Measurements from ENCODE around the gene NBL1. TPM values are rescaled to one million over a fixed set of nuclear protein-coding genes. Genes with fewer than 3 reads are reported as not detected.

Gene NBL1
- total RNA-seq, 1 experiment from 2014 or later = 36.9 TPM

- POLR2A ChIA-PET (ENCODE audit: unreplicated experiment) = no interaction called here
These were observed 41.9 kb downstream of the NBL1 start for GRCh38 chr1:19685994-19686393.

GRCh38 chr1:19687414-19687813 is 43.3 kb downstream of the NBL1 start:
- H2AFZ ChIP-seq = no peak overlapping the region
- intact Hi-C loops (cut with micrococcal nuclease; ENCODE audit: unreplicated experiment) = no loop called here
- H3K4me2 ChIP-seq = no peak overlapping the region
- TF ChIP-seq CTCF (conservative IDR thresholded peaks at IDR 0.05) (no peak), EZH2 (IDR thresholded peaks at IDR 0.05; ENCODE audit: low read depth) (no peak)
- DNase-seq = no peak
- H3K27ac ChIP-seq = no peak overlapping the region
- no peaks in the 10 kb centered on the region for H3K36me3 ChIP-seq (ENCODE audit: low read depth)
- POLR2A ChIA-PET (ENCODE audit: unreplicated experiment) = no interaction called here
- H3K79me2 ChIP-seq (ENCODE audit: low read depth) = no peaks in the 10 kb centered on the region
- H3K4me3 ChIP-seq = no peak overlapping the region
- no peaks in the 10 kb centered on the region for H3K4me1 ChIP-seq (replicated peaks; ENCODE audit: insufficient read depth)
- no peaks in the 10 kb centered on the region for H3F3A ChIP-seq (ENCODE audit: insufficient read depth, low read depth)
- CTCF ChIA-PET = no interaction called here
- no TSS peak for BruUV-seq (replicated peaks)
- no peaks in the 10 kb centered on the region for H3K27me3 ChIP-seq (ENCODE audit: insufficient read depth, low read depth)
- H4K20me1 ChIP-seq (ENCODE audit: insufficient read depth) = no peaks in the 10 kb centered on the region
- H3K9me2 ChIP-seq (ENCODE audit: insufficient read depth) = no peaks in the 10 kb centered on the region
- no peaks in the 10 kb centered on the region for H3K9me3 ChIP-seq (ENCODE audit: insufficient read depth, low read depth)

More at GRCh38 chr1:19685994-19686393, 41.9 kb downstream of the NBL1 start:
- no peaks in the 10 kb centered on the region for H3K9me3 ChIP-seq (ENCODE audit: insufficient read depth, low read depth)
- no peak for TF ChIP-seq CTCF (conservative IDR thresholded peaks at IDR 0.05)
- no peak for TF ChIP-seq EZH2 (IDR thresholded peaks at IDR 0.05; ENCODE audit: low read depth)
- no peak overlapping the region for H3K4me2 ChIP-seq
- no TSS peak for BruUV-seq (replicated peaks)
- CTCF ChIA-PET = no interaction called here
- H3K4me1 ChIP-seq (replicated peaks; ENCODE audit: insufficient read depth) = no peaks in the 10 kb centered on the region
- intact Hi-C loops (cut with micrococcal nuclease; ENCODE audit: unreplicated experiment) = no loop called here
- H3F3A ChIP-seq (ENCODE audit: insufficient read depth, low read depth) = no peaks in the 10 kb centered on the region
- H3K27ac ChIP-seq = no peak overlapping the region
- H3K4me3 ChIP-seq = no peak overlapping the region
- no peak for DNase-seq
- no peaks in the 10 kb centered on the region for H3K36me3 ChIP-seq (ENCODE audit: low read depth)
- no peaks in the 10 kb centered on the region for H3K9me2 ChIP-seq (ENCODE audit: insufficient read depth)
- H4K20me1 ChIP-seq (ENCODE audit: insufficient read depth) = no peaks in the 10 kb centered on the region
- no peaks in the 10 kb centered on the region for H3K79me2 ChIP-seq (ENCODE audit: low read depth)
- no peak overlapping the region for H2AFZ ChIP-seq
- no peaks in the 10 kb centered on the region for H3K27me3 ChIP-seq (ENCODE audit: insufficient read depth, low read depth)

GRCh38 chr1:19688041-19688842 is 44.1 kb downstream of the NBL1 start:
- intact Hi-C loops (cut with micrococcal nuclease; ENCODE audit: unreplicated experiment) = no loop called here
- no peaks in the 10 kb centered on the region for H4K20me1 ChIP-seq (ENCODE audit: insufficient read depth)
- H3F3A ChIP-seq (ENCODE audit: insufficient read depth, low read depth) = no peaks in the 10 kb centered on the region
- POLR2A ChIA-PET (ENCODE audit: unreplicated experiment) = no interaction called here
- DNase-seq = no peak
- CTCF ChIA-PET = no interaction called here
- no peak overlapping the region for H3K4me2 ChIP-seq
- H3K9me3 ChIP-seq (ENCODE audit: insufficient read depth, low read depth) = no peaks in the 10 kb centered on the region
- H3K4me3 ChIP-seq = no peak overlapping the region
- BruUV-seq (replicated peaks) = no TSS peak
- no peaks in the 10 kb centered on the region for H3K27me3 ChIP-seq (ENCODE audit: insufficient read depth, low read depth)
- H3K4me1 ChIP-seq (replicated peaks; ENCODE audit: insufficient read depth) = no peaks in the 10 kb centered on the region
- no peaks in the 10 kb centered on the region for H3K36me3 ChIP-seq (ENCODE audit: low read depth)
- H3K9me2 ChIP-seq (ENCODE audit: insufficient read depth) = no peaks in the 10 kb centered on the region
- no peaks in the 10 kb centered on the region for H3K79me2 ChIP-seq (ENCODE audit: low read depth)
- H3K27ac ChIP-seq = no peak overlapping the region
- no peak overlapping the region for H2AFZ ChIP-seq
- TF ChIP-seq CTCF (conservative IDR thresholded peaks at IDR 0.05) (no peak), EZH2 (IDR thresholded peaks at IDR 0.05; ENCODE audit: low read depth) (no peak)

All from PC-9 (cell line).